Left lung (tissue), 10 donors: ENCODE data around the gene OLIG1. TPM values are rescaled to one million over a fixed set of nuclear protein-coding genes. Genes with fewer than 3 reads are reported as not detected.
A peak's percentile ranks its signal among the peaks of the same experiment; 100 is the strongest.

Source experiments
- ATAC-seq: fragments of 200-7000 bp; cut with Tn5 transposase; one replicate; pipeline ENCODE4 v1.9.1; 2020; ENCODE audit warnings: moderate library complexity
- DNase-seq, 4 donors: peaks; one replicate each; pipeline ENCODE4 v3.0.0-alpha.2; 2013 to 2020
- H3K27ac ChIP-seq, 2 donors: fragments of 200-600 bp; sonication (generic) in 1 of 2; one replicate each; pipeline versions ENCODE4 v1.5.0 to v1.8.0; 2020 to 2021
- H3K27me3 ChIP-seq, 2 donors: fragments of 200-600 bp; sonication (generic) in 1 of 2; one replicate each; pipeline versions ENCODE4 v1.5.0 to v1.8.0; 2020 to 2021
- H3K36me3 ChIP-seq, 2 donors: fragments of 200-600 bp; sonication (generic) in 1 of 2; one replicate each; pipeline versions ENCODE4 v1.5.0 to v1.8.0; 2020 to 2021
- H3K4me1 ChIP-seq, 2 donors: fragments of 200-600 bp; one replicate each; pipeline ENCODE4 v1.8.0; 2021
- H3K4me3 ChIP-seq, 2 donors: fragments of 200-600 bp; sonication (generic) in 1 of 2; one replicate each; pipeline versions ENCODE4 v1.5.0 to v1.8.0; 2020 to 2021; ENCODE audit warnings: mild to moderate bottlenecking in 1 of 2
- H3K9me3 ChIP-seq, 2 donors: fragments of 200-600 bp; sonication (generic) in 1 of 2; one replicate each; pipeline versions ENCODE4 v1.5.0 to v1.8.0; 2020 to 2021
- CTCF ChIP-seq, 2 donors: fragments of 200-600 bp; sonication (generic) in 1 of 2; IDR thresholded peaks; one replicate each; pipeline versions ENCODE4 v1.5.0 to v1.8.0; 2021; ENCODE audit warnings: antibody characterized with exemption in 2 of 2
- intact Hi-C, 2 donors: fragments of 100-400 bp; cut with DNase I; formaldehyde crosslinking; loops; one replicate each; pipeline versions ENCODE4 v1.11.2 to v1.14.2; 2022
- polyA plus RNA-seq, 6 donors: library from polyadenylated mRNA; unstranded; fragments of 120-200 nt; gene quantifications; one replicate each; pipeline ENCODE4 v1.2.1, GENCODE V29; 2013; ENCODE audit not compliant: insufficient read length in 6 of 6
- total RNA-seq, 2 donors: library from RNA; stranded (reverse); fragmentation: NEBNext Ultra II Directional; extraction: Animal tissue kit (Norgen Biotek cat#: 25700); gene quantifications; one replicate each; pipeline ENCODE4 v1.2.1, GENCODE V29; 2021
- donor health status: DM: no; HTN: yes; CAD: no.
- donor health status: DM: no; HTN: no; CAD: no.

The OLIG1 gene
- total and polyA plus RNA-seq, 8 donors = 0.06 to 4.2 (median 0.16) TPM; not detected in 1

GRCh38 chr21:33088384-33088783, 18.4 kb downstream of the OLIG1 start:
- no peak for TF ChIP-seq CTCF (IDR thresholded peaks at IDR 0.05)
- H3K36me3 ChIP-seq = no peaks in the 10 kb centered on the region
- DNase-seq = no peak
- H3K27ac ChIP-seq = no peak overlapping the region
- H3K4me3 ChIP-seq = no peak overlapping the region
- peaks cover 0 to 9% of the 10 kb centered on the region in 2 donors for H3K27me3 ChIP-seq
- intact Hi-C loops = no loop called here
- ATAC-seq = no peak
- H3K9me3 ChIP-seq = no peaks in the 10 kb centered on the region
- peaks cover 0 to 12% of the 10 kb centered on the region in 2 donors for H3K4me1 ChIP-seq

GRCh38 chr21:33089395-33090119, 19.6 kb downstream of the OLIG1 start:
- intact Hi-C loops = no loop called here
- peak in 1 of 4 donors; percentile 62 for DNase-seq

GRCh38 chr21:33096426-33096825, 26.5 kb downstream of the OLIG1 start:
- H3K36me3 ChIP-seq = no peaks in the 10 kb centered on the region
- H3K9me3 ChIP-seq = no peaks in the 10 kb centered on the region
- no peaks in the 10 kb centered on the region for H3K4me1 ChIP-seq
- no peak for DNase-seq
- TF ChIP-seq CTCF (IDR thresholded peaks at IDR 0.05) = no peak
- intact Hi-C loops = no loop called here
- no peak overlapping the region for H3K27ac ChIP-seq
- no peak overlapping the region for H3K4me3 ChIP-seq
- no peak for ATAC-seq
- H3K27me3 ChIP-seq = peaks cover 0 to 28% of the 10 kb centered on the region in 2 donors

More at GRCh38 chr21:33089395-33090119, 19.6 kb downstream of the OLIG1 start:
- peaks cover 0 to 12% of the 10 kb centered on the region in 2 donors for H3K4me1 ChIP-seq
- H3K9me3 ChIP-seq = no peaks in the 10 kb centered on the region
- no peak for TF ChIP-seq CTCF (IDR thresholded peaks at IDR 0.05)
- no peak overlapping the region for H3K27ac ChIP-seq
- no peak overlapping the region for H3K4me3 ChIP-seq
- no peaks in the 10 kb centered on the region for H3K36me3 ChIP-seq
- peaks cover 0 to 9% of the 10 kb centered on the region in 2 donors for H3K27me3 ChIP-seq
- ATAC-seq = no peak

GRCh38 chr21:33099131-33099530, 29.2 kb downstream of the OLIG1 start:
- TF ChIP-seq CTCF (IDR thresholded peaks at IDR 0.05) = no peak
- no peak overlapping the region for H3K4me3 ChIP-seq
- intact Hi-C loops = no loop called here
- H3K36me3 ChIP-seq = no peaks in the 10 kb centered on the region
- H3K4me1 ChIP-seq = no peaks in the 10 kb centered on the region
- ATAC-seq = no peak
- H3K9me3 ChIP-seq = no peaks in the 10 kb centered on the region
- no peak overlapping the region for H3K27ac ChIP-seq
- H3K27me3 ChIP-seq = peaks cover 0 to 38% of the 10 kb centered on the region in 2 donors
- no peak for DNase-seq

GRCh38 chr21:33101300-33101911, 31.5 kb downstream of the OLIG1 start:
- intact Hi-C loops = no loop called here
- Histone ChIP-seq H3K36me3 (no peaks in the 10 kb centered on the region), H3K27ac (no peak overlapping the region), H3K4me3 (no peak overlapping the region), H3K4me1 (no peaks in the 10 kb centered on the region), H3K27me3 (peaks cover 0 to 50% of the 10 kb centered on the region in 2 donors), H3K9me3 (no peaks in the 10 kb centered on the region)
- ATAC-seq (no peak), DNase-seq (peak in 1 of 4 donors; percentile 83)
- TF ChIP-seq CTCF (IDR thresholded peaks at IDR 0.05) = no peak
